DND-41 (cell line): ENCODE results near the gene TSPAN1.

Experiments
- ATAC-seq: fragments of 200-7000 bp; cut with Tn5 transposase; 3 replicates; pipeline ENCODE4 v1.9.1; 2021; ENCODE audit warnings: low read depth; ENCODE audit not compliant: insufficient read depth
- DNase-seq: peaks from one replicate; pipeline ENCODE4 v3.0.0-alpha.2; 2020
- H2AFZ ChIP-seq: 2 replicates; pipeline ENCODE4 v1.6.0; 2012; ENCODE audit warnings: low read depth, low read length
- H3K27ac ChIP-seq: 2 replicates; pipeline ENCODE4 v1.5.1; 2012; ENCODE audit warnings: low read length, inconsistent platforms
- H3K27me3 ChIP-seq: fragments of 200-600 bp; sonication (generic); 2 replicates; pipeline ENCODE4 v1.6.0; 2012; ENCODE audit warnings: low read length, mild to moderate bottlenecking, inconsistent platforms; ENCODE audit not compliant: insufficient read depth, poor library complexity
- H3K36me3 ChIP-seq: 2 replicates; pipeline ENCODE4 v1.5.1; 2012; ENCODE audit warnings: low read length, inconsistent platforms; ENCODE audit not compliant: insufficient read depth
- H3K4me1 ChIP-seq: 2 replicates; pipeline ENCODE4 v1.5.1; 2012; ENCODE audit warnings: mild to moderate bottlenecking, low read length; ENCODE audit not compliant: insufficient read depth
- H3K4me2 ChIP-seq: 2 replicates; pipeline ENCODE4 v1.6.0; 2012; ENCODE audit warnings: mild to moderate bottlenecking, moderate library complexity, low read length, inconsistent platforms; ENCODE audit not compliant: insufficient read depth
- H3K4me3 ChIP-seq, 2 experiments: fragments of 200-600 bp in 1 of 2; shearing (Covaris generic) in 1 of 2; 2 replicates each; pipeline ENCODE4 v1.5.1; 2012 to 2016; ENCODE audit warnings: inconsistent platforms in 2 of 2, low read length in 2 of 2, mild to moderate bottlenecking in 2 of 2, low read depth in 1 of 2, moderate library complexity in 1 of 2
- H3K79me2 ChIP-seq: 2 replicates; pipeline ENCODE4 v1.6.0; 2012; ENCODE audit warnings: low read length, inconsistent platforms; ENCODE audit not compliant: insufficient read depth
- H3K9ac ChIP-seq: 2 replicates; pipeline ENCODE4 v1.6.0; 2012; ENCODE audit warnings: low read depth, mild to moderate bottlenecking, inconsistent platforms, low read length, moderate library complexity
- H3K9me3 ChIP-seq: 2 replicates; pipeline ENCODE4 v1.5.1; 2012; ENCODE audit warnings: low read length, moderate library complexity, mild to moderate bottlenecking, inconsistent platforms; ENCODE audit not compliant: insufficient read depth, severe bottlenecking
- H4K20me1 ChIP-seq: 2 replicates; pipeline ENCODE4 v1.6.0; 2012; ENCODE audit warnings: low read length; ENCODE audit not compliant: insufficient read depth
- CTCF ChIP-seq: IDR thresholded peaks from 2 replicates; pipeline ENCODE4 v1.5.1; 2012; ENCODE audit warnings: borderline replicate concordance, low read length, moderate library complexity, mild to moderate bottlenecking; ENCODE audit not compliant: poor library complexity, severe bottlenecking; ENCODE audit errors: extremely low read depth
- EZH2 ChIP-seq: IDR thresholded peaks from 3 replicates; pipeline ENCODE4 v1.6.1; 2012; ENCODE audit warnings: borderline replicate concordance, low read depth, mild to moderate bottlenecking, moderate library complexity, low read length, inconsistent platforms; ENCODE audit not compliant: severe bottlenecking

Gene TSPAN1

GRCh38 chr1:46215504-46215903, 40.6 kb downstream of the TSPAN1 start:
- Histone ChIP-seq H4K20me1 (no peaks in the 10 kb centered on the region), H3K79me2 (no peaks in the 10 kb centered on the region), H3K4me3 (no peak overlapping the region), H3K4me1 (no peaks in the 10 kb centered on the region), H3K27me3 (no peaks in the 10 kb centered on the region), H3K27ac (no peak overlapping the region), H2AFZ (no peak overlapping the region), H3K4me2 (no peak overlapping the region), H3K9ac (no peak overlapping the region), H3K9me3 (no peaks in the 10 kb centered on the region), H3K36me3 (no peaks in the 10 kb centered on the region)
- no peak for ATAC-seq
- TF ChIP-seq EZH2: no peak
- TF ChIP-seq CTCF: no peak
- DNase-seq: no peak

DNA sequence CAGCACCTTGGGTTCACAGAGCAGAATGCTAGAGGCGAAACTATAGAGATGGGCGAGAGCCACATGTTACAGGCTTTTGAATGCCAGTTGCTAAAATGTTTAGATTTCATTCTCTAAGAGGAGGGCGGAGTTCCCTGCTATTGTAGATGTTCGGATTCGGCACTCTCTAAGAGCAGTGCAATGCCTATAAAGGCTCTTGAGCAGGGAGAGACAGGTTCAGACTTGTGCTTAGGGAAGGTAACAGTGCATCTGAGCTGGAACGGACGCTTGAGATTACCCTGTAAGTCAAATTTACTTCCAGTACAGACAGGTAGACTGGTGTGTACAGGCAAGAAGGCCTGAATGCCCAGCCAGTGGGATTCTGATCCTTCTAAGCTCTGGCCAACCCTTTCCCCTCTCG, 43.6 kb downstream of the TSPAN1 start:
- no peak overlapping the region for H2AFZ ChIP-seq

GRCh38 chr1:46219551-46220520, 44.9 kb downstream of the TSPAN1 start:
- Histone ChIP-seq H2AFZ (no peak overlapping the region; the same call in 1 of the 2 replicates), H3K4me3 (no peak overlapping the region), H3K9ac (no peak overlapping the region), H3K4me1 (no peaks in the 10 kb centered on the region), H3K27ac (no peak overlapping the region), H3K9me3 (no peaks in the 10 kb centered on the region), H3K27me3 (no peaks in the 10 kb centered on the region), H3K79me2 (no peaks in the 10 kb centered on the region), H3K4me2 (no peak overlapping the region), H4K20me1 (no peaks in the 10 kb centered on the region), H3K36me3 (no peaks in the 10 kb centered on the region)
- TF ChIP-seq EZH2 (no peak), CTCF (no peak)
- DNase-seq: no peak
- ATAC-seq: no peak

More for the DNA sequence above, 43.6 kb downstream of the TSPAN1 start:
- DNase-seq (no peak), ATAC-seq (no peak)
- no peak overlapping the region for H3K9ac ChIP-seq
- H3K27ac ChIP-seq: no peak overlapping the region
- no peak overlapping the region for H3K4me3 ChIP-seq
- no peaks in the 10 kb centered on the region for H3K36me3 ChIP-seq
- H3K27me3 ChIP-seq: no peaks in the 10 kb centered on the region
- no peak overlapping the region for H3K4me2 ChIP-seq
- H3K79me2 ChIP-seq: no peaks in the 10 kb centered on the region
- TF ChIP-seq EZH2 (no peak), CTCF (no peak)
- H3K9me3 ChIP-seq: no peaks in the 10 kb centered on the region
- H3K4me1 ChIP-seq: no peaks in the 10 kb centered on the region
- H4K20me1 ChIP-seq: no peaks in the 10 kb centered on the region
